NCI-H2171 treated with DMSO at 0.1 percent for 48 hours (cell line): ENCODE data around the gene THRA.
"Not testable (repeated sequence)": the region's sequence is repeated elsewhere in the genome, so short reads cannot be mapped to it uniquely, and the experiment has no call there.

Experiments used
- DNase-seq: peaks from one replicate; lab custom pipeline; 2025; lab: John Stamatoyannopoulos, UW

THRA gene

GRCh38 chr17:40113110-40113906 is 50.5 kb downstream of the THRA start:
- DNase-seq = peak; percentile 97

- DNase-seq = no peak
Observed at GRCh38 chr17:40113907-40114245, 51.1 kb downstream of the THRA start.

- DNase-seq = no peak
Observed at GRCh38 chr17:40115101-40115436, 52.3 kb downstream of the THRA start.

- peak; percentile 76 for DNase-seq
Observed at GRCh38 chr17:40121181-40122135, 58.7 kb downstream of the THRA start, which contains the start of gene MSL1. Gene MSL1, plus strand, starts transcription at chr17:40121971. Its CDS starts 642 bp downstream, at chr17:40122613.

- DNase-seq = no peak
Observed at GRCh38 chr17:40122136-40122998, 59.6 kb downstream of the THRA start.

GRCh38 chr17:40122999-40123810 is 60.4 kb downstream of the THRA start:
- DNase-seq = peak; percentile 78

GRCh38 chr17:40123811-40124114 is 61.0 kb downstream of the THRA start:
- no peak for DNase-seq

GRCh38 chr17:40124279-40125141 is 61.7 kb downstream of the THRA start:
- DNase-seq = no peak

- DNase-seq = no peak
Observed at GRCh38 chr17:40129498-40129897, 66.7 kb downstream of the THRA start.

- DNase-seq = no peak
Observed at GRCh38 chr17:40130352-40131042, 67.7 kb downstream of the THRA start.

GRCh38 chr17:40134184-40134583 is 71.4 kb downstream of the THRA start:
- no peak for DNase-seq

- no peak for DNase-seq
Observed at GRCh38 chr17:40135817-40136216, 73.1 kb downstream of the THRA start.

- no peak for DNase-seq
Observed at GRCh38 chr17:40139566-40140058, 76.8 kb downstream of the THRA start.

GRCh38 chr17:40143166-40143565 is 80.4 kb downstream of the THRA start:
- not testable (repeated sequence) for DNase-seq
